Keratinocyte (primary cell): ENCODE results near the gene NKAPD1. TPM values are rescaled to one million over a fixed set of nuclear protein-coding genes. Genes with fewer than 3 reads are reported as not detected.

ENCODE experiments used
- DNase-seq: peaks from one replicate; pipeline ENCODE4 v3.0.0-alpha.2; 2011; ENCODE audit warnings: low read depth, missing footprints, low spot score
- FAIRE-seq: peaks from 2 replicates; lab custom pipeline; 2011; peaks lifted over from hg19 to GRCh38; lab: Jason Lieb, UNC
- H2AFZ ChIP-seq: 2 replicates; pipeline ENCODE4 v1.6.0; 2012; ENCODE audit warnings: low read length, control low read depth, inconsistent platforms; ENCODE audit not compliant: control insufficient read depth
- H3K27ac ChIP-seq: 2 replicates; pipeline ENCODE4 v1.5.1; 2011; ENCODE audit warnings: low read length; ENCODE audit not compliant: control insufficient read depth, insufficient read depth
- H3K27me3 ChIP-seq: 3 replicates; pipeline ENCODE4 v1.6.0; 2011; ENCODE audit warnings: low read length; ENCODE audit not compliant: control insufficient read depth, insufficient read depth; ENCODE audit errors: extremely low read depth
- H3K36me3 ChIP-seq, 2 experiments: 2 replicates in 1 of 2; 3 replicates in 1 of 2; pipeline ENCODE4 v1.5.1; 2011; ENCODE audit warnings: low read length in 2 of 2, mild to moderate bottlenecking in 1 of 2; ENCODE audit not compliant: control insufficient read depth in 2 of 2, insufficient read depth in 2 of 2; ENCODE audit errors: extremely low read depth in 1 of 2
- H3K4me1 ChIP-seq: 3 replicates; pipeline ENCODE4 v1.5.1; 2011; ENCODE audit warnings: low read length; ENCODE audit not compliant: control insufficient read depth, insufficient read depth; ENCODE audit errors: extremely low read depth
- H3K4me2 ChIP-seq: 3 replicates; pipeline ENCODE4 v1.6.0; 2011; ENCODE audit warnings: low read depth, low read length; ENCODE audit not compliant: control insufficient read depth, insufficient read depth; ENCODE audit errors: extremely low read depth
- H3K4me3 ChIP-seq, 3 experiments: fragments of 200-600 bp in 1 of 3; sonication (generic) in 1 of 3; 2 replicates in 2 of 3; 3 replicates in 1 of 3; pipeline ENCODE4 v1.5.1; 2011 to 2016; ENCODE audit warnings: low read length in 3 of 3, mild to moderate bottlenecking in 3 of 3, control low read depth in 2 of 3, inconsistent platforms in 1 of 3, low read depth in 1 of 3, mixed read lengths in 1 of 3, mixed run types in 1 of 3, moderate library complexity in 1 of 3; ENCODE audit not compliant: control insufficient read depth in 2 of 3, insufficient read depth in 2 of 3; ENCODE audit errors: extremely low read depth in 1 of 3
- H3K79me2 ChIP-seq: 2 replicates; pipeline ENCODE4 v1.6.0; 2012; ENCODE audit warnings: low read length; ENCODE audit not compliant: control insufficient read depth, insufficient read depth
- H3K9ac ChIP-seq: 3 replicates; pipeline ENCODE4 v1.6.0; 2011; ENCODE audit warnings: low read length; ENCODE audit not compliant: control insufficient read depth, insufficient read depth; ENCODE audit errors: extremely low read depth
- H3K9me1 ChIP-seq: 3 replicates; pipeline ENCODE4 v1.6.0; 2011; ENCODE audit warnings: low read length; ENCODE audit not compliant: control insufficient read depth, insufficient read depth; ENCODE audit errors: extremely low read depth
- H3K9me3 ChIP-seq: 2 replicates; pipeline ENCODE4 v1.5.1; 2012; ENCODE audit warnings: low read depth, low read length; ENCODE audit not compliant: control insufficient read depth
- H4K20me1 ChIP-seq: 3 replicates; pipeline ENCODE4 v1.6.0; 2011; ENCODE audit warnings: low read length; ENCODE audit not compliant: control insufficient read depth, insufficient read depth; ENCODE audit errors: extremely low read depth
- EZH2 ChIP-seq: IDR thresholded peaks from one replicate; pipeline ENCODE4 v1.6.1; 2012; ENCODE audit warnings: inconsistent platforms, mild to moderate bottlenecking, low read length, moderate library complexity
- dilution Hi-C: fragments of 300-500 bp; cut with MboI; formaldehyde crosslinking; loops from one replicate; pipeline ENCODE4 v1.7.0; 2020; ENCODE audit warnings: low sequenced_read_pairs; ENCODE audit not compliant: extremely low pct_ligation_motif_present
- polyA plus RNA-seq, 5 experiments: library from polyadenylated mRNA; depleted of rRNA in 3 of 5; stranded (reverse) in 3 of 5; stranded (forward) in 1 of 5; unstranded in 1 of 5; fragments of >200 nt; gene quantifications; 1 replicate in 1 of 5; 2 replicates in 3 of 5; 3 replicates in 1 of 5; pipeline versions ENCODE4 v1.2.1 to v1.2.3, GENCODE V29; 2011 to 2012; ENCODE audit warnings: missing spikeins in 2 of 5, low read depth in 1 of 5, low replicate concordance in 1 of 5
- TF ChIP-seq, protein P1 (sequence below), 3 experiments: IDR thresholded peaks in 1 of 3; conservative IDR thresholded peaks in 1 of 3; optimal IDR thresholded peaks in 1 of 3; 2 replicates in 2 of 3; 3 replicates in 1 of 3; pipeline versions ENCODE3 to v1.5.1; 2011; ENCODE audit warnings: low read length in 3 of 3, mild to moderate bottlenecking in 3 of 3, moderate library complexity in 2 of 3, control low read depth in 1 of 3, inconsistent platforms in 1 of 3; ENCODE audit not compliant: insufficient read depth in 2 of 3; ENCODE audit errors: extremely low read depth in 1 of 3

NKAPD1 gene
- polyA plus RNA-seq, 1 donor (not counting 4 experiments of a cell fraction or from before 2014, with no cell fraction given), result 18.9 TPM

DNA sequence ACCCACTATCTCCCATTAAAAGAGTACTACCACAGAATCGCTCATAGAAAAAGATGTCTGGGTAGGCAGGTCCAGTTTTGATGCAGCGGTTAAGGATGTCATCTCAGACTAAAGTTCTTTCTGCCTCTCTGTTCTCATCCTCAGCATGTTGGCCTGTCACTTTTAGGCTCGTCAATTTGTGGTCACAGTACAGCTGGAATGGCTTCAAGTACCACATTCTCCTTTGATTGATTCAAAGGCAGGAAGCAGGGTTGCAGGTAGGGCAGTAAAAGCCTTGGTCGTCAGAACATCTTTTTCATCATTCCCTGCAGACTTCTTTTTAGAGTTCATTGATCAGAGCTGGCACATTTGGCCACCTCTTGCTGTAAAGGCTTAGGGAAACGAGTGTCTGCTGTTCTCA lies 41.3 kb downstream of the NKAPD1 start:
- dilution Hi-C loops, result no loop called here
- H3K36me3 ChIP-seq, result no peaks in the 10 kb centered on the region
- H3K79me2 ChIP-seq, result no peaks in the 10 kb centered on the region
- DNase-seq (no peak), FAIRE-seq (no peak)
- H3K9me1 ChIP-seq, result no peaks in the 10 kb centered on the region
- H4K20me1 ChIP-seq, result no peaks in the 10 kb centered on the region
- H3K4me3 ChIP-seq, result no peak overlapping the region
- no peak overlapping the region for H3K4me2 ChIP-seq
- H3K27ac ChIP-seq, result no peak overlapping the region
- TF ChIP-seq EZH2, result no peak
- TF ChIP-seq, protein P1, sequence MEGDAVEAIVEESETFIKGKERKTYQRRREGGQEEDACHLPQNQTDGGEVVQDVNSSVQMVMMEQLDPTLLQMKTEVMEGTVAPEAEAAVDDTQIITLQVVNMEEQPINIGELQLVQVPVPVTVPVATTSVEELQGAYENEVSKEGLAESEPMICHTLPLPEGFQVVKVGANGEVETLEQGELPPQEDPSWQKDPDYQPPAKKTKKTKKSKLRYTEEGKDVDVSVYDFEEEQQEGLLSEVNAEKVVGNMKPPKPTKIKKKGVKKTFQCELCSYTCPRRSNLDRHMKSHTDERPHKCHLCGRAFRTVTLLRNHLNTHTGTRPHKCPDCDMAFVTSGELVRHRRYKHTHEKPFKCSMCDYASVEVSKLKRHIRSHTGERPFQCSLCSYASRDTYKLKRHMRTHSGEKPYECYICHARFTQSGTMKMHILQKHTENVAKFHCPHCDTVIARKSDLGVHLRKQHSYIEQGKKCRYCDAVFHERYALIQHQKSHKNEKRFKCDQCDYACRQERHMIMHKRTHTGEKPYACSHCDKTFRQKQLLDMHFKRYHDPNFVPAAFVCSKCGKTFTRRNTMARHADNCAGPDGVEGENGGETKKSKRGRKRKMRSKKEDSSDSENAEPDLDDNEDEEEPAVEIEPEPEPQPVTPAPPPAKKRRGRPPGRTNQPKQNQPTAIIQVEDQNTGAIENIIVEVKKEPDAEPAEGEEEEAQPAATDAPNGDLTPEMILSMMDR (optimal IDR thresholded peaks at IDR 0.05 in 1 of 3, IDR thresholded peaks at IDR 0.05 in 1 of 3, conservative IDR thresholded peaks at IDR 0.05 in 1 of 3; ENCODE audit: extremely low read depth in 1 of 3, insufficient read depth in 2 of 3, low read length in 3 of 3), result no peak
- no peaks in the 10 kb centered on the region for H3K27me3 ChIP-seq
- no peak overlapping the region for H2AFZ ChIP-seq
- peaks cover 11% of the 10 kb centered on the region for H3K4me1 ChIP-seq
- H3K9ac ChIP-seq, result no peak overlapping the region
- no peaks in the 10 kb centered on the region for H3K9me3 ChIP-seq

- no peak overlapping the region for H3K4me2 ChIP-seq
- no peaks in the 10 kb centered on the region for H3K9me3 ChIP-seq
- H3K9me1 ChIP-seq, result no peaks in the 10 kb centered on the region
- no peaks in the 10 kb centered on the region for H3K36me3 ChIP-seq
- no peaks in the 10 kb centered on the region for H4K20me1 ChIP-seq
- TF ChIP-seq EZH2, result no peak
- TF ChIP-seq, protein P1 (optimal IDR thresholded peaks at IDR 0.05 in 1 of 3, IDR thresholded peaks at IDR 0.05 in 1 of 3, conservative IDR thresholded peaks at IDR 0.05 in 1 of 3; ENCODE audit: extremely low read depth in 1 of 3, insufficient read depth in 2 of 3, low read length in 3 of 3), result no peak
- no peak overlapping the region for H3K27ac ChIP-seq
- no peak for FAIRE-seq
- no peaks in the 10 kb centered on the region for H3K27me3 ChIP-seq
- dilution Hi-C loops, result no loop called here
- peaks cover 27% of the 10 kb centered on the region for H3K4me1 ChIP-seq
- no peaks in the 10 kb centered on the region for H3K79me2 ChIP-seq
- H3K4me3 ChIP-seq, result no peak overlapping the region
- H3K9ac ChIP-seq, result no peak overlapping the region
- no peak overlapping the region for H2AFZ ChIP-seq
- no peak for DNase-seq
Observed at GRCh38 chr11:112118176-112118575, 44.1 kb downstream of the NKAPD1 start.
